T47D (cell line): ENCODE results near the gene MED7.
"Not testable (repeated sequence)": the region's sequence is repeated elsewhere in the genome, so short reads cannot be mapped to it uniquely, and the experiment has no call there.

Experiments used
- DNase-seq, 2 experiments: peaks; one replicate each; pipeline versions ENCODE4 v3.0.0 to v3.0.0-alpha.2; 2011 to 2012; ENCODE audit warnings: low read depth in 1 of 2, low spot score in 1 of 2
- JUND ChIP-seq: IDR thresholded peaks from 2 replicates; pipeline ENCODE4 v1.6.1; 2012; ENCODE audit warnings: low read depth
- in situ Hi-C: cut with HindIII; loops from 2 replicates; pipeline ENCODE4 v1.10.0; 2016; ENCODE audit warnings: low sequenced_read_pairs, low pct_unique_long_range_greater_than_20kb

MED7 gene

GRCh38 chr5:157142317-157143126, at the start of gene MED7:
Gene MED7 (minus strand): TSS chr5:157142865. CDS start chr5:157139431, 3,434 bp downstream.
- peak; percentile 96 to 100 for DNase-seq
- no peak for TF ChIP-seq JUND
- in situ Hi-C loops: no loop called here

GRCh38 chr5:157189223-157189622, 46.6 kb upstream of the MED7 start:
- DNase-seq: no peak
- no peak for TF ChIP-seq JUND
- in situ Hi-C loops: no loop called here

GRCh38 chr5:157188270-157188669, 45.6 kb upstream of the MED7 start:
- no peak for DNase-seq
- in situ Hi-C loops: no loop called here
- no peak for TF ChIP-seq JUND

- in situ Hi-C loops: no loop called here
- DNase-seq: no peak
- TF ChIP-seq JUND: no peak
Measured at GRCh38 chr5:157187046-157187754, 44.5 kb upstream of the MED7 start.

- TF ChIP-seq JUND: no peak
- in situ Hi-C loops: no loop called here
- DNase-seq: no peak
Measured at GRCh38 chr5:157186309-157187045, 43.8 kb upstream of the MED7 start.

- DNase-seq, in situ Hi-C loops: not testable (repeated sequence)
Measured at GRCh38 chr5:157185122-157185521, 42.5 kb upstream of the MED7 start.

GRCh38 chr5:157184117-157184670, 41.5 kb upstream of the MED7 start:
- in situ Hi-C loops: no loop called here
- no peak for TF ChIP-seq JUND
- no peak for DNase-seq

- in situ Hi-C loops: no loop called here
- DNase-seq: no peak
- TF ChIP-seq JUND: no peak
Measured at GRCh38 chr5:157182143-157182757, 39.6 kb upstream of the MED7 start.

- DNase-seq: no peak
- in situ Hi-C loops: no loop called here
- no peak for TF ChIP-seq JUND
Measured at GRCh38 chr5:157180374-157181264, 38.0 kb upstream of the MED7 start, which contains the start of gene ITK. Gene ITK (plus strand): TSS chr5:157180840. CDS start chr5:157180978, 138 bp downstream.

- DNase-seq: no peak
- in situ Hi-C loops: no loop called here
- TF ChIP-seq JUND: no peak
Measured at GRCh38 chr5:157178966-157179365, 36.3 kb upstream of the MED7 start.

- DNase-seq: no peak
- in situ Hi-C loops: no loop called here
- TF ChIP-seq JUND: no peak
Measured at GRCh38 chr5:157177953-157178352, 35.3 kb upstream of the MED7 start.
